Measurements from ENCODE around the gene ATF6B. TPM values are rescaled to one million over a fixed set of nuclear protein-coding genes. Genes with fewer than 3 reads are reported as not detected.
A peak's percentile ranks its signal among the peaks of the same experiment; 100 is the strongest.

The ATF6B gene
- total RNA-seq, 3 donors from 2014 or later = 37.0 to 44.8 (median 43.6) TPM

DNA sequence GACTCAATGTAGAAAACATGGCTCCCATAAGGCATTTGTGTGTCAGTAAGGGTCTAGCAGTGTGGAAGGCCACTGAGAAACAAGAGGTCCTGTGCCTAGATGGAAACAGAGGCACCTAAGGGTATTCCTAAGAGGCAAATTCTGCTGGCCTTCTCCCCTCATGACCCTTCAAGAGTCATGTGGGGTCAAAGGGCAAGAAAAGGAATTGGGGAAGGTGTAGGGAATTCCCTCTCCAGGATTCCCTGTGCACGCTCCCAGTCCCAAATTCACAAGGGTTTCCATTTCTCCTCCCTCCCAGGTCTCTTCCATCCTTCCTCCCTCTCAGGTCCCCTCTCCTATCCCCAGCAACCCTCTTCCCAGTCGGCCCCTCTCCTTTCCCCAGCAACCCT is 47.3 kb upstream of the ATF6B start:
- no peak for TF ChIP-seq POLR2AphosphoS5 (IDR thresholded peaks at IDR 0.05)
- no peak for TF ChIP-seq POLR2A (IDR thresholded peaks at IDR 0.05)
- TF ChIP-seq CTCF (IDR thresholded peaks at IDR 0.05) = no peak
- intact Hi-C loops (cut with DNase I; ENCODE audit: low total_unique reads) = no loop called here

DNA sequence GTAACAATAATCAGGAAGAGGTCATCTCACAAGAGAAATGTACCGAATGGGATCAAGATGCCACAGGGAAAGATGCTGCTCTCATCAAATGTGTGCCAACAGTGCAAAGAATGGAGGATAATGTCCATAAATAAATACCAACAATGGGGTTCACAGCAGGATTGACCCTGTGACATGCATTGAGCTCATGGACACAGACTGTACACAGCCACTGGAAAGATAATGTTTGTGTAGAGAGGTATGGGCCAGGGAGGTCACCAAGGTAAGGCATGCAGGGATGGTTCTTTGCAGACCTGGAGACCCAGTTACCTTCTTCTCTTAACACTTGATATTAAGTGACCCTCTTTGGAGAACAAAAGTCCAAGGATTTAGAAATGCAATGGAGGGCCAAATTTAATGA is 46.4 kb upstream of the ATF6B start:
- no peak overlapping the region for H3K27ac ChIP-seq
- no peak overlapping the region for H3K4me3 ChIP-seq

More for the DNA sequence above, 47.3 kb upstream of the ATF6B start:
- Histone ChIP-seq H3K9me3 (no peaks in the 10 kb centered on the region), H3K36me3 (no peaks in the 10 kb centered on the region), H3K4me1 (peaks cover 0 to 34% of the 10 kb centered on the region in 2 donors), H3K27ac (peak overlapping the region; percentile 93 to 98), H3K4me3 (peak overlapping the region; percentile 72 to 91 (median 91)), H3K27me3 (no peaks in the 10 kb centered on the region)
- DNase-seq (ENCODE audit: low spot score in 2 of 2) = no peak

GRCh38 chr6:32173051-32173727 is 45.1 kb upstream of the ATF6B start:
- Histone ChIP-seq H3K36me3 (no peaks in the 10 kb centered on the region), H3K27ac (peak overlapping the region; percentile 46 to 53), H3K4me3 (no peak overlapping the region), H3K9me3 (no peaks in the 10 kb centered on the region), H3K27me3 (no peaks in the 10 kb centered on the region), H3K4me1 (peaks cover 0 to 24% of the 10 kb centered on the region in 2 donors)
- intact Hi-C loops (cut with DNase I; ENCODE audit: low total_unique reads) = no loop called here
- no peak for DNase-seq (ENCODE audit: low spot score in 2 of 2)
- TF ChIP-seq POLR2A (IDR thresholded peaks at IDR 0.05) = no peak
- TF ChIP-seq CTCF (IDR thresholded peaks at IDR 0.05) = no peak
- no peak for TF ChIP-seq POLR2AphosphoS5 (IDR thresholded peaks at IDR 0.05)

More for the DNA sequence above, 46.4 kb upstream of the ATF6B start:
- Histone ChIP-seq H3K27me3 (no peaks in the 10 kb centered on the region), H3K36me3 (no peaks in the 10 kb centered on the region), H3K9me3 (no peaks in the 10 kb centered on the region), H3K4me1 (peaks cover 0 to 30% of the 10 kb centered on the region in 2 donors)
- TF ChIP-seq POLR2A (IDR thresholded peaks at IDR 0.05) (no peak), CTCF (IDR thresholded peaks at IDR 0.05) (no peak), POLR2AphosphoS5 (IDR thresholded peaks at IDR 0.05) (no peak)
- no peak for DNase-seq (ENCODE audit: low spot score in 2 of 2)
- intact Hi-C loops (cut with DNase I; ENCODE audit: low total_unique reads) = no loop called here

GRCh38 chr6:32171234-32171633 is 43.2 kb upstream of the ATF6B start:
- Histone ChIP-seq H3K36me3 (no peaks in the 10 kb centered on the region), H3K9me3 (no peaks in the 10 kb centered on the region), H3K27me3 (no peaks in the 10 kb centered on the region), H3K27ac (no peak overlapping the region), H3K4me3 (no peak overlapping the region), H3K4me1 (peaks cover 0 to 16% of the 10 kb centered on the region in 2 donors)
- intact Hi-C loops (cut with DNase I; ENCODE audit: low total_unique reads) = no loop called here
- DNase-seq (ENCODE audit: low spot score in 2 of 2) = no peak
- TF ChIP-seq POLR2A (IDR thresholded peaks at IDR 0.05) (no peak), POLR2AphosphoS5 (IDR thresholded peaks at IDR 0.05) (no peak), CTCF (IDR thresholded peaks at IDR 0.05) (no peak)

DNA sequence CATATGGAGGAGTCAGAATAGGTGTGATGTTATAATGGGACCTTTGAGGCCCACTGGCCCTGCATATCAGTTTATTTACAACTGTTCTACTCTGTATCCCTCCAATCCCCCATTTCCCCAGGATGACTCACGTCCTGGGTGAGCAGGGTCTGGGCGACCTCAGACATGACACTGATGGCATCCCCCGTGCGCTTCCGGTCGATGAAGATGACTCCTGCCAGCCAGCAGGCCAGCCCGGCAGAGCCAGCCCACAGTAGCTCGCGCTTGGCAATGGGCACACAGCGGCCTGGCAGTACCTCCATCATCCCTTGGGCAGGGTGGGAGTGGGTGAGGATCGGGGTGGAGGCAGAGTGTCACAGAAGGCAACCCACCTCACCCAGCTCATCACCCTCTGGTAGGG is 42.2 kb upstream of the ATF6B start:
- no peaks in the 10 kb centered on the region for H3K36me3 ChIP-seq
- intact Hi-C loops (cut with DNase I; ENCODE audit: low total_unique reads) = loop anchor here (1.0 kb wide), 1 partner anchor 46 kb away; no protein-coding TSS in a partner anchor
- no peak overlapping the region for H3K27ac ChIP-seq
- no peaks in the 10 kb centered on the region for H3K27me3 ChIP-seq
- no peak for DNase-seq (ENCODE audit: low spot score in 2 of 2)
- no peak overlapping the region for H3K4me3 ChIP-seq
- TF ChIP-seq CTCF (IDR thresholded peaks at IDR 0.05) = no peak
- no peak for TF ChIP-seq POLR2A (IDR thresholded peaks at IDR 0.05)
- no peak for TF ChIP-seq POLR2AphosphoS5 (IDR thresholded peaks at IDR 0.05)
- H3K4me1 ChIP-seq = peaks cover 0 to 15% of the 10 kb centered on the region in 2 donors
- no peaks in the 10 kb centered on the region for H3K9me3 ChIP-seq

All from breast epithelium (tissue), 4 donors.